Caco-2 (cell line): ENCODE data around the gene ZNF609. TPM values are rescaled to one million over a fixed set of nuclear protein-coding genes. Genes with fewer than 3 reads are reported as not detected.

Experiments used
- BruUV-seq: library from RNA; stranded (reverse); fragments of 400-500 nt; replicated peaks from 2 replicates; lab custom pipeline; 2021; lab: Mats Ljungman, UMichigan
- CTCF ChIA-PET: fragments of 300-600 bp; sonication (Branson Sonifier 250); formaldehyde crosslinking; loops from one replicate; lab custom pipeline; 2022; ENCODE audit warnings: antibody characterized with exemption; lab: Charles Lee
- POLR2A ChIA-PET: fragments of 300-600 bp; sonication (Branson Sonifier 250); formaldehyde crosslinking; loops from one replicate; lab custom pipeline; 2022; ENCODE audit warnings: antibody characterized with exemption; lab: Charles Lee
- DNase-seq, 2 experiments: peaks; one replicate each; pipeline versions ENCODE4 v3.0.0 to v3.0.0-alpha.2; 2020 to 2022
- H3K27me3 ChIP-seq: replicated peaks from 2 replicates; pipeline ENCODE4 v1.6.0; 2011; ENCODE audit warnings: low read length; ENCODE audit not compliant: control insufficient read depth, insufficient read depth
- H3K36me3 ChIP-seq: 2 replicates; pipeline ENCODE4 v1.5.1; 2011; ENCODE audit warnings: low read length; ENCODE audit not compliant: control insufficient read depth, insufficient read depth
- H3K4me1 ChIP-seq: fragments of 250-450 bp; sonication (Bioruptor Pico); 2 replicates; pipeline ENCODE4 v1.5.1; 2020; ENCODE audit warnings: mild to moderate bottlenecking
- H3K4me3 ChIP-seq: 2 replicates; pipeline ENCODE4 v1.5.1; 2011; ENCODE audit warnings: low read depth, mild to moderate bottlenecking, control low read depth, low read length
- H3K9me3 ChIP-seq: fragments of 250-450 bp; sonication (Bioruptor Pico); 2 replicates; pipeline ENCODE4 v1.5.1; 2020; ENCODE audit warnings: mild to moderate bottlenecking, moderate library complexity
- H3K27ac Mint-ChIP-seq: one replicate; pipeline ENCODE4 v1.8.0; 2022; ENCODE audit warnings: mixed read lengths; ENCODE audit not compliant: unreplicated experiment
- H3K27me3 Mint-ChIP-seq: one replicate; pipeline ENCODE4 v1.8.0; 2022; ENCODE audit warnings: mixed read lengths; ENCODE audit not compliant: insufficient read depth, unreplicated experiment
- H3K36me3 Mint-ChIP-seq: one replicate; pipeline ENCODE4 v1.8.0; 2022; ENCODE audit warnings: mild to moderate bottlenecking, mixed read lengths; ENCODE audit not compliant: insufficient read depth, unreplicated experiment
- H3K4me1 Mint-ChIP-seq: one replicate; pipeline ENCODE4 v1.8.0; 2022; ENCODE audit warnings: low read depth, mixed read lengths; ENCODE audit not compliant: unreplicated experiment
- H3K4me3 Mint-ChIP-seq: one replicate; pipeline ENCODE4 v1.8.0; 2022; ENCODE audit warnings: mild to moderate bottlenecking, moderate library complexity, mixed read lengths; ENCODE audit not compliant: unreplicated experiment
- H3K9me3 Mint-ChIP-seq: one replicate; pipeline ENCODE4 v1.8.0; 2022; ENCODE audit warnings: mixed read lengths; ENCODE audit not compliant: unreplicated experiment
- intact Hi-C: fragments of 100-400 bp; cut with micrococcal nuclease; formaldehyde crosslinking; loops from one replicate; pipeline ENCODE4 v1.10.0; 2022; ENCODE audit not compliant: unreplicated experiment
- total RNA-seq: library from RNA; stranded (reverse); gene quantifications from 2 replicates; pipeline ENCODE4 v1.2.3, GENCODE V29; 2022
- TF ChIP-seq, protein P1 (sequence below), 2 experiments: fragments of 200-600 bp in 1 of 2; IDR thresholded peaks; 1 replicate in 1 of 2; 2 replicates in 1 of 2; pipeline versions ENCODE4 v1.5.1 to v1.8.0; 2011 to 2022; ENCODE audit warnings: antibody characterized with exemption in 1 of 2, control low read depth in 1 of 2, inconsistent platforms in 1 of 2, low read depth in 1 of 2, low read length in 1 of 2, mild to moderate bottlenecking in 1 of 2, moderate library complexity in 1 of 2; ENCODE audit not compliant: insufficient read depth in 1 of 2, severe bottlenecking in 1 of 2, unreplicated experiment in 1 of 2

ZNF609 gene
- total RNA-seq, 1 experiment from 2014 or later, result 30.1 TPM

- no peak for DNase-seq
- Mint-ChIP-seq H3K4me3 (no peak overlapping the region), H3K27me3 (no peaks in the 10 kb centered on the region), H3K27ac (no peak overlapping the region), H3K9me3 (no peaks in the 10 kb centered on the region), H3K36me3 (peaks cover 66% of the 10 kb centered on the region), H3K4me1 (no peaks in the 10 kb centered on the region)
- Histone ChIP-seq H3K27me3 (no peaks in the 10 kb centered on the region), H3K4me3 (no peak overlapping the region), H3K4me1 (no peaks in the 10 kb centered on the region), H3K36me3 (no peaks in the 10 kb centered on the region; the same call in 1 of the 2 replicates), H3K9me3 (no peaks in the 10 kb centered on the region)
- TF ChIP-seq, protein P1, sequence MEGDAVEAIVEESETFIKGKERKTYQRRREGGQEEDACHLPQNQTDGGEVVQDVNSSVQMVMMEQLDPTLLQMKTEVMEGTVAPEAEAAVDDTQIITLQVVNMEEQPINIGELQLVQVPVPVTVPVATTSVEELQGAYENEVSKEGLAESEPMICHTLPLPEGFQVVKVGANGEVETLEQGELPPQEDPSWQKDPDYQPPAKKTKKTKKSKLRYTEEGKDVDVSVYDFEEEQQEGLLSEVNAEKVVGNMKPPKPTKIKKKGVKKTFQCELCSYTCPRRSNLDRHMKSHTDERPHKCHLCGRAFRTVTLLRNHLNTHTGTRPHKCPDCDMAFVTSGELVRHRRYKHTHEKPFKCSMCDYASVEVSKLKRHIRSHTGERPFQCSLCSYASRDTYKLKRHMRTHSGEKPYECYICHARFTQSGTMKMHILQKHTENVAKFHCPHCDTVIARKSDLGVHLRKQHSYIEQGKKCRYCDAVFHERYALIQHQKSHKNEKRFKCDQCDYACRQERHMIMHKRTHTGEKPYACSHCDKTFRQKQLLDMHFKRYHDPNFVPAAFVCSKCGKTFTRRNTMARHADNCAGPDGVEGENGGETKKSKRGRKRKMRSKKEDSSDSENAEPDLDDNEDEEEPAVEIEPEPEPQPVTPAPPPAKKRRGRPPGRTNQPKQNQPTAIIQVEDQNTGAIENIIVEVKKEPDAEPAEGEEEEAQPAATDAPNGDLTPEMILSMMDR (IDR thresholded peaks at IDR 0.05; ENCODE audit: insufficient read depth in 1 of 2, low read depth in 1 of 2, low read length in 1 of 2, severe bottlenecking in 1 of 2, unreplicated experiment in 1 of 2), result no peak
- intact Hi-C loops, result no loop called here
- ChIA-PET CTCF (interaction anchor here (0.8 kb wide), 1 partner anchor 9 kb away, joined by 3 read pairs; no protein-coding TSS in a partner anchor), POLR2A (no interaction called here)
- BruUV-seq, result no TSS peak
Observed at GRCh38 chr15:64678126-64678819, 217.9 kb downstream of the ZNF609 start.

GRCh38 chr15:64680097-64680496 lies 219.7 kb downstream of the ZNF609 start:
- H3K4me1 Mint-ChIP-seq, result no peaks in the 10 kb centered on the region
- H3K4me3 ChIP-seq, result no peak overlapping the region
- no peak overlapping the region for H3K4me3 Mint-ChIP-seq
- BruUV-seq, result no TSS peak
- H3K4me1 ChIP-seq, result no peaks in the 10 kb centered on the region
- intact Hi-C loops, result loop anchor here (5.0 kb wide), 1 partner anchor 468 kb away; no protein-coding TSS in a partner anchor
- H3K36me3 Mint-ChIP-seq, result peaks cover 74% of the 10 kb centered on the region
- ChIA-PET POLR2A (no interaction called here), CTCF (no interaction called here)
- DNase-seq, result no peak
- no peaks in the 10 kb centered on the region for H3K9me3 Mint-ChIP-seq
- H3K27me3 Mint-ChIP-seq, result no peaks in the 10 kb centered on the region
- H3K9me3 ChIP-seq, result no peaks in the 10 kb centered on the region
- H3K27ac Mint-ChIP-seq, result no peak overlapping the region
- TF ChIP-seq, protein P1 (IDR thresholded peaks at IDR 0.05; ENCODE audit: insufficient read depth in 1 of 2, low read depth in 1 of 2, low read length in 1 of 2, severe bottlenecking in 1 of 2, unreplicated experiment in 1 of 2), result no peak
- H3K36me3 ChIP-seq, result no peaks in the 10 kb centered on the region; the same call in none of the 2 replicates
- no peaks in the 10 kb centered on the region for H3K27me3 ChIP-seq

GRCh38 chr15:64681424-64682024 lies 221.1 kb downstream of the ZNF609 start:
- H3K36me3 Mint-ChIP-seq, result peaks cover 71% of the 10 kb centered on the region
- no peaks in the 10 kb centered on the region; the same call in none of the 2 replicates for H3K36me3 ChIP-seq
- H3K9me3 Mint-ChIP-seq, result no peaks in the 10 kb centered on the region
- no peaks in the 10 kb centered on the region for H3K27me3 ChIP-seq
- intact Hi-C loops, result loop anchor here (1.0 to 5.0 kb wide), 2 partner anchors 254 to 469 kb away; no protein-coding TSS in a partner anchor
- TF ChIP-seq, protein P1 (IDR thresholded peaks at IDR 0.05; ENCODE audit: insufficient read depth in 1 of 2, low read depth in 1 of 2, low read length in 1 of 2, severe bottlenecking in 1 of 2, unreplicated experiment in 1 of 2), result peak; percentile 87 to 89
- DNase-seq, result peak; percentile 69 to 75
- H3K4me3 ChIP-seq, result no peak overlapping the region
- H3K9me3 ChIP-seq, result no peaks in the 10 kb centered on the region
- H3K27me3 Mint-ChIP-seq, result no peaks in the 10 kb centered on the region
- no peak overlapping the region for H3K27ac Mint-ChIP-seq
- no TSS peak for BruUV-seq
- H3K4me3 Mint-ChIP-seq, result no peak overlapping the region
- POLR2A ChIA-PET, result interaction anchor here (0.6 kb wide), 1 partner anchor 98 kb away, joined by 3 read pairs; no protein-coding TSS in a partner anchor
- no peaks in the 10 kb centered on the region for H3K4me1 Mint-ChIP-seq
- CTCF ChIA-PET, result interaction anchor here (0.6 to 1.2 kb wide), 7 partner anchors 47 to 472 kb away, joined by 3 to 6 read pairs (median 4); no protein-coding TSS in a partner anchor
- no peaks in the 10 kb centered on the region for H3K4me1 ChIP-seq
